ENCODE measurements around the gene IRGC.
A peak's percentile ranks its signal among the peaks of the same experiment; 100 is the strongest.

IRGC gene

GRCh38 chr19:43735013-43735412, 19.1 kb downstream of the IRGC start:
- no peak for TF ChIP-seq CTCF (IDR thresholded peaks at IDR 0.05; ENCODE audit: poor library complexity, severe bottlenecking)
- Histone ChIP-seq H3K9me3 (ENCODE audit: severe bottlenecking) (no peaks in the 10 kb centered on the region), H3K27me3 (ENCODE audit: insufficient read depth, poor library complexity, severe bottlenecking) (no peaks in the 10 kb centered on the region), H3K4me1 (ENCODE audit: insufficient read depth, poor library complexity, severe bottlenecking) (peaks cover 7% of the 10 kb centered on the region), H3K36me3 (ENCODE audit: low read depth) (peaks cover 82% of the 10 kb centered on the region), H3K27ac (ENCODE audit: poor library complexity, severe bottlenecking) (no peak overlapping the region), H3K4me3 (ENCODE audit: severe bottlenecking) (no peak overlapping the region)
- DNase-seq (ENCODE audit: low spot score) (no peak), ATAC-seq (ENCODE audit: low read depth) (no peak)

GRCh38 chr19:43735957-43736356, 20.1 kb downstream of the IRGC start:
- no peak for DNase-seq (ENCODE audit: low spot score)
- no peak for TF ChIP-seq CTCF (IDR thresholded peaks at IDR 0.05; ENCODE audit: poor library complexity, severe bottlenecking)
- peaks cover 11% of the 10 kb centered on the region for H3K4me1 ChIP-seq (ENCODE audit: insufficient read depth, poor library complexity, severe bottlenecking)

GRCh38 chr19:43738780-43739211, 22.9 kb downstream of the IRGC start:
- no peaks in the 10 kb centered on the region for H3K9me3 ChIP-seq (ENCODE audit: severe bottlenecking)
- no peak overlapping the region for H3K4me3 ChIP-seq (ENCODE audit: severe bottlenecking)
- H3K27ac ChIP-seq (ENCODE audit: poor library complexity, severe bottlenecking) = peak overlapping the region; percentile 74
- ATAC-seq (ENCODE audit: low read depth) (no peak), DNase-seq (ENCODE audit: low spot score) (no peak)
- TF ChIP-seq CTCF (IDR thresholded peaks at IDR 0.05; ENCODE audit: poor library complexity, severe bottlenecking) = no peak
- peaks cover 89% of the 10 kb centered on the region for H3K36me3 ChIP-seq (ENCODE audit: low read depth)
- H3K4me1 ChIP-seq (ENCODE audit: insufficient read depth, poor library complexity, severe bottlenecking) = peaks cover 11% of the 10 kb centered on the region
- H3K27me3 ChIP-seq (ENCODE audit: insufficient read depth, poor library complexity, severe bottlenecking) = no peaks in the 10 kb centered on the region

More at GRCh38 chr19:43735957-43736356, 20.1 kb downstream of the IRGC start:
- H3K27ac ChIP-seq (ENCODE audit: poor library complexity, severe bottlenecking) = no peak overlapping the region
- H3K36me3 ChIP-seq (ENCODE audit: low read depth) = peaks cover 86% of the 10 kb centered on the region
- no peaks in the 10 kb centered on the region for H3K27me3 ChIP-seq (ENCODE audit: insufficient read depth, poor library complexity, severe bottlenecking)
- H3K4me3 ChIP-seq (ENCODE audit: severe bottlenecking) = no peak overlapping the region
- ATAC-seq (ENCODE audit: low read depth) = no peak
- H3K9me3 ChIP-seq (ENCODE audit: severe bottlenecking) = no peaks in the 10 kb centered on the region

GRCh38 chr19:43739439-43740235, 23.8 kb downstream of the IRGC start:
- Histone ChIP-seq H3K9me3 (ENCODE audit: severe bottlenecking) (no peaks in the 10 kb centered on the region), H3K27me3 (ENCODE audit: insufficient read depth, poor library complexity, severe bottlenecking) (no peaks in the 10 kb centered on the region), H3K36me3 (ENCODE audit: low read depth) (peaks cover 89% of the 10 kb centered on the region), H3K4me3 (ENCODE audit: severe bottlenecking) (no peak overlapping the region), H3K27ac (ENCODE audit: poor library complexity, severe bottlenecking) (peak overlapping the region; percentile 74), H3K4me1 (ENCODE audit: insufficient read depth, poor library complexity, severe bottlenecking) (peaks cover 11% of the 10 kb centered on the region)
- no peak for TF ChIP-seq CTCF (IDR thresholded peaks at IDR 0.05; ENCODE audit: poor library complexity, severe bottlenecking)
- DNase-seq (ENCODE audit: low spot score) = no peak
- ATAC-seq (ENCODE audit: low read depth) = peak; percentile 95
